NT2/D1 (cell line): Measurements from ENCODE around the gene PLB1.

Experiments
- DNase-seq: peaks from one replicate; pipeline ENCODE4 v3.0.0-alpha.2; 2011; ENCODE audit warnings: low read depth, low spot score
- H3K27me3 ChIP-seq: 2 replicates; pipeline ENCODE4 v1.6.0; 2011; ENCODE audit warnings: mild to moderate bottlenecking; ENCODE audit not compliant: insufficient read length, insufficient read depth
- H3K36me3 ChIP-seq: 2 replicates; pipeline ENCODE4 v1.6.1; 2011; ENCODE audit warnings: mild to moderate bottlenecking, low read length, mixed read lengths; ENCODE audit not compliant: insufficient read depth, insufficient read length
- H3K4me1 ChIP-seq: 2 replicates; pipeline ENCODE4 v1.5.1; 2011; ENCODE audit not compliant: insufficient read depth, insufficient read length
- H3K4me3 ChIP-seq: 2 replicates; pipeline ENCODE4 v1.5.1; 2011; ENCODE audit warnings: low read depth; ENCODE audit not compliant: insufficient read length
- H3K9ac ChIP-seq: 2 replicates; pipeline ENCODE4 v1.6.0; 2011; ENCODE audit warnings: low read depth; ENCODE audit not compliant: insufficient read length
- H3K9me3 ChIP-seq: 2 replicates; pipeline ENCODE4 v1.5.1; 2011; ENCODE audit warnings: mild to moderate bottlenecking, low read length; ENCODE audit not compliant: insufficient read depth
- SUZ12 ChIP-seq: IDR thresholded peaks from 2 replicates; pipeline ENCODE4 v1.6.1; 2011; ENCODE audit not compliant: insufficient read length, insufficient read depth; ENCODE audit errors: extremely low read depth
- YY1 ChIP-seq: IDR thresholded peaks from 2 replicates; pipeline ENCODE4 v1.6.1; 2011; ENCODE audit not compliant: insufficient read length, insufficient read depth
- ZNF274 ChIP-seq: IDR thresholded peaks from 2 replicates; pipeline ENCODE4 v1.6.1; 2011; ENCODE audit warnings: mild to moderate bottlenecking, low read depth, low read length

The PLB1 gene

GRCh38 chr2:28603821-28604220, 108.0 kb downstream of the PLB1 start:
- Histone ChIP-seq H3K9me3 (no peaks in the 10 kb centered on the region), H3K9ac (no peak overlapping the region), H3K27me3 (no peaks in the 10 kb centered on the region), H3K4me1 (peaks cover 8% of the 10 kb centered on the region), H3K4me3 (no peak overlapping the region), H3K36me3 (no peaks in the 10 kb centered on the region)
- no peak for DNase-seq
- TF ChIP-seq ZNF274 (no peak), SUZ12 (no peak), YY1 (no peak)

GRCh38 chr2:28604284-28604843, 108.5 kb downstream of the PLB1 start:
- DNase-seq: no peak
- H3K4me1 ChIP-seq: peaks cover 8% of the 10 kb centered on the region
- TF ChIP-seq YY1 (no peak), SUZ12 (no peak), ZNF274 (no peak)
- H3K4me3 ChIP-seq: no peak overlapping the region
- no peaks in the 10 kb centered on the region for H3K9me3 ChIP-seq
- H3K36me3 ChIP-seq: no peaks in the 10 kb centered on the region
- no peaks in the 10 kb centered on the region for H3K27me3 ChIP-seq
- no peak overlapping the region for H3K9ac ChIP-seq

- Histone ChIP-seq H3K9me3 (no peaks in the 10 kb centered on the region), H3K4me1 (peaks cover 8% of the 10 kb centered on the region), H3K4me3 (no peak overlapping the region), H3K27me3 (no peaks in the 10 kb centered on the region), H3K36me3 (no peaks in the 10 kb centered on the region), H3K9ac (no peak overlapping the region)
- DNase-seq: peak; percentile 51
- TF ChIP-seq SUZ12 (no peak), YY1 (no peak), ZNF274 (no peak)
Observed at GRCh38 chr2:28606986-28607441, 111.2 kb downstream of the PLB1 start.

- TF ChIP-seq YY1 (no peak), ZNF274 (no peak), SUZ12 (no peak)
- Histone ChIP-seq H3K9ac (peak overlapping the region; percentile 42), H3K4me3 (no peak overlapping the region), H3K4me1 (peaks cover 8% of the 10 kb centered on the region), H3K9me3 (no peaks in the 10 kb centered on the region), H3K36me3 (no peaks in the 10 kb centered on the region), H3K27me3 (no peaks in the 10 kb centered on the region)
- no peak for DNase-seq
Observed at GRCh38 chr2:28607730-28608499, 112.1 kb downstream of the PLB1 start.

- Histone ChIP-seq H3K27me3 (no peaks in the 10 kb centered on the region), H3K9ac (no peak overlapping the region), H3K4me3 (no peak overlapping the region), H3K9me3 (no peaks in the 10 kb centered on the region), H3K4me1 (peaks cover 8% of the 10 kb centered on the region), H3K36me3 (no peaks in the 10 kb centered on the region)
- no peak for DNase-seq
- TF ChIP-seq SUZ12: no peak
- TF ChIP-seq ZNF274: no peak
- TF ChIP-seq YY1: no peak
Observed at GRCh38 chr2:28608500-28609424, 112.9 kb downstream of the PLB1 start.

- no peak for DNase-seq
- Histone ChIP-seq H3K9me3 (no peaks in the 10 kb centered on the region), H3K36me3 (no peaks in the 10 kb centered on the region), H3K27me3 (no peaks in the 10 kb centered on the region), H3K9ac (no peak overlapping the region), H3K4me1 (peaks cover 8% of the 10 kb centered on the region), H3K4me3 (no peak overlapping the region)
- TF ChIP-seq YY1 (no peak), ZNF274 (no peak), SUZ12 (no peak)
Observed at GRCh38 chr2:28610583-28611201, 114.8 kb downstream of the PLB1 start.
